Nephron progenitor cell (in vitro differentiated cells): ENCODE results near the gene IGFBP1.

Experiments
- DNase-seq: peaks from one replicate; pipeline ENCODE4 v3.0.0; 2021
- H3K27ac Mint-ChIP-seq: 2 replicates; pipeline ENCODE4 v1.8.0; 2021; ENCODE audit warnings: mild to moderate bottlenecking, moderate library complexity, mixed read lengths
- H3K27me3 Mint-ChIP-seq: 2 replicates; pipeline ENCODE4 v1.8.0; 2021; ENCODE audit warnings: mild to moderate bottlenecking, low read depth, mixed read lengths; ENCODE audit not compliant: poor library complexity
- H3K36me3 Mint-ChIP-seq: 2 replicates; pipeline ENCODE4 v1.8.0; 2021; ENCODE audit warnings: low read depth, mixed read lengths
- H3K4me1 Mint-ChIP-seq: 2 replicates; pipeline ENCODE4 v1.8.0; 2021; ENCODE audit warnings: mixed read lengths
- H3K4me3 Mint-ChIP-seq: 2 replicates; pipeline ENCODE4 v1.8.0; 2021; ENCODE audit warnings: mild to moderate bottlenecking, moderate library complexity, mixed read lengths
- H3K9me3 Mint-ChIP-seq: 2 replicates; pipeline ENCODE4 v1.8.0; 2021; ENCODE audit warnings: mild to moderate bottlenecking, moderate library complexity, mixed read lengths
- CTCF ChIP-seq: fragments of 200-600 bp; sonication (generic); IDR thresholded peaks from 2 replicates; pipeline ENCODE4 v1.5.0; 2021; ENCODE audit warnings: antibody characterized with exemption

The IGFBP1 gene

GRCh38 chr7:45897042-45897690 is 8.9 kb downstream of the IGFBP1 start:
- no peak for TF ChIP-seq CTCF
- Mint-ChIP-seq H3K27me3 (peaks cover 34% of the 10 kb centered on the region), H3K36me3 (no peaks in the 10 kb centered on the region), H3K4me1 (no peaks in the 10 kb centered on the region), H3K4me3 (no peak overlapping the region), H3K9me3 (no peaks in the 10 kb centered on the region), H3K27ac (no peak overlapping the region)
- no peak for DNase-seq

- Mint-ChIP-seq H3K36me3 (no peaks in the 10 kb centered on the region), H3K27me3 (peaks cover 29% of the 10 kb centered on the region), H3K4me3 (no peak overlapping the region), H3K27ac (no peak overlapping the region), H3K4me1 (no peaks in the 10 kb centered on the region), H3K9me3 (peaks cover 8% of the 10 kb centered on the region)
- TF ChIP-seq CTCF = no peak
- DNase-seq = no peak
These were observed 9.9 kb downstream of the IGFBP1 start for GRCh38 chr7:45898222-45898621.

GRCh38 chr7:45901566-45901965 is 13.3 kb downstream of the IGFBP1 start:
- peaks cover 9% of the 10 kb centered on the region for H3K27me3 Mint-ChIP-seq
- H3K9me3 Mint-ChIP-seq = peaks cover 24% of the 10 kb centered on the region
- no peak for TF ChIP-seq CTCF
- no peak overlapping the region for H3K27ac Mint-ChIP-seq
- H3K4me1 Mint-ChIP-seq = no peaks in the 10 kb centered on the region
- H3K4me3 Mint-ChIP-seq = no peak overlapping the region
- no peaks in the 10 kb centered on the region for H3K36me3 Mint-ChIP-seq
- DNase-seq = no peak

GRCh38 chr7:45902820-45903219 is 14.5 kb downstream of the IGFBP1 start:
- no peak for DNase-seq
- Mint-ChIP-seq H3K9me3 (peaks cover 28% of the 10 kb centered on the region), H3K4me3 (no peak overlapping the region), H3K36me3 (no peaks in the 10 kb centered on the region), H3K27me3 (peaks cover 9% of the 10 kb centered on the region), H3K4me1 (no peaks in the 10 kb centered on the region), H3K27ac (no peak overlapping the region)
- TF ChIP-seq CTCF = no peak

GRCh38 chr7:45909561-45909960 is 21.3 kb downstream of the IGFBP1 start:
- Mint-ChIP-seq H3K4me1 (no peaks in the 10 kb centered on the region), H3K27me3 (peaks cover 5% of the 10 kb centered on the region), H3K27ac (no peak overlapping the region), H3K9me3 (peaks cover 19% of the 10 kb centered on the region), H3K4me3 (no peak overlapping the region), H3K36me3 (peaks cover 30% of the 10 kb centered on the region)
- no peak for DNase-seq
- TF ChIP-seq CTCF = no peak

- TF ChIP-seq CTCF = no peak
- no peak for DNase-seq
- no peak overlapping the region for H3K27ac Mint-ChIP-seq
These were observed 22.6 kb downstream of the IGFBP1 start for GRCh38 chr7:45910855-45911254.

More at GRCh38 chr7:45910855-45911254, 22.6 kb downstream of the IGFBP1 start:
- peaks cover 17% of the 10 kb centered on the region for H3K9me3 Mint-ChIP-seq
- H3K36me3 Mint-ChIP-seq = peaks cover 33% of the 10 kb centered on the region
- no peak overlapping the region for H3K4me3 Mint-ChIP-seq
- no peaks in the 10 kb centered on the region for H3K4me1 Mint-ChIP-seq
- H3K27me3 Mint-ChIP-seq = peaks cover 12% of the 10 kb centered on the region
